ENCODE measurements around the gene POLG2.

GRCh38 chr17:64461788-64462187 is 35.1 kb downstream of the POLG2 start:
- TF ChIP-seq USF2 (IDR thresholded peaks at IDR 0.05; ENCODE audit: borderline replicate concordance, low read depth, low read length) (no peak), HDGF (IDR thresholded peaks at IDR 0.05) (no peak), EZH2 (IDR thresholded peaks at IDR 0.05; ENCODE audit: borderline replicate concordance, control insufficient read depth, low read depth, low read length) (no peak)

Data from GM12878 (cell line).